Measurements from ENCODE around the gene NPAS4. TPM values are rescaled to one million over a fixed set of nuclear protein-coding genes. Genes with fewer than 3 reads are reported as not detected.

The NPAS4 gene
- polyA plus RNA-seq, 1 experiment: 0.14 TPM

DNA sequence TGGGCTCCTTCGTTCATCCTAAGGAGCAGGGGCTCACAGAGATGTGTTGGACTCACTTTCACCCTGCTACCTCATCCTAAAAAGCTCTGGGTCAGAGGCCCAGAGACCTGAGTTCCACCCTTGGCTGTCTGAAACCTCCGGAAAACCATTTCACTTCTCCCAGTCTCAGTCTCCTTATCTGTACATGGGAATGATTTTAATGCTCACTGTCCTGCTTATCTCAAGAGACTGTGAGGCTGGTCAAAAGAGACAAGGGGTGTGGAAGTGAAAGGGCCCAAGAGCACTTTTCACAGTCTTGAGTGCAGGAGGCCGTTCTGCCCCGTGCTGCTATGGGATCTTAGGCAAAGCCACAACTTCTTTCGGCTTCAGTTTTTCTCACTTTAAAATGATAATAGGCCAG is 13.2 kb upstream of the NPAS4 start:
- DNase-seq (ENCODE audit: low read depth, low spot score): no peak
- ChIA-PET POLR2A (no interaction called here), CTCF (interaction anchor here (0.7 to 3.6 kb wide), 14 partner anchors 8 to 271 kb away, joined by 3 to 26 read pairs (median 5); partner anchors contain the start of genes MRPL11, RBM4B and YIF1A)
- Histone ChIP-seq H3K27ac (ENCODE audit: low read depth, low read length) (no peak overlapping the region), H3K27me3 (ENCODE audit: control insufficient read depth, insufficient read depth, low read length) (peaks cover 9% of the 10 kb centered on the region), H3K9me3 (ENCODE audit: control insufficient read depth, insufficient read depth, low read length) (no peaks in the 10 kb centered on the region), H3K4me3 (ENCODE audit: low read depth, low read length) (no peak overlapping the region)
- TF ChIP-seq CTCF (IDR thresholded peaks at IDR 0.05; ENCODE audit: low read depth, low read length): no peak

DNA sequence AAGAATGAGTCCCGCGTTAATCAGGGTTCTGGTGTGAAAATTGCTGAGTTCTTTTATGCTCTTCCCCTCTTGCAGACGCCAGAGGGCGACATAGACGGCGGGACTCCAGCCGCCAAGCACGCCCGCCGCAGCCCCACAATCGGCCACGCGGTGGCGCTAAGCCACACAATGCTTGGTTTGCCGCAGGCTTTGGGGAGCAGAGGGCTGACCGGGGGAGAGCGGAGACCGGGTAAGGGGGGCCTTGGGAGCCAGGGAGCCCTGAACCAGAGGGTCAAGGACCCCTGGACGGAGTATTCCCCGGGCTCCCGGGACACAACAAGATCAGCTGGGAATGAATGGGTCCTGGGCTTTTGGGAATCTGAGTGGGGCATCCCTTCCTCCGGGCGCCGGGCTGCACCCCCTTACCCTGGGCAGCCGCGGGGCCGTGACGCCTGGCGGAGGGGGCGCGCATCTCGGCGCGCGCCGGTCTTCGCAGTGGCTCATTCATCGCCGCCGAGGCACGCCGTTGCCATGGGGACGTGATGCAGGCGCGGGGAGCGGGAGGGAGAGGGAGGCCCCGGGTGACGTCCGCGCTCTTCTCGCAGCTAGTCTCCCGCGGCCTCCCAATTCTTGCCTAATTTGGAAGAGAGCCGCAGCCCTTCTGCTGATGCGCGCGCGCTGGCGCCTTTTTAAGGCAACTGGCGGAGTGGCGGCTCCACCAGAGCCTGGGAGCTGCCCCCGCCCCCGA is 12.2 kb upstream of the NPAS4 start:
- Histone ChIP-seq H3K27ac (ENCODE audit: low read depth, low read length) (no peak overlapping the region), H3K27me3 (ENCODE audit: control insufficient read depth, insufficient read depth, low read length) (peaks cover 4% of the 10 kb centered on the region), H3K4me3 (ENCODE audit: low read depth, low read length) (peak overlapping the region; percentile 59), H3K9me3 (ENCODE audit: control insufficient read depth, insufficient read depth, low read length) (no peaks in the 10 kb centered on the region)
- ChIA-PET CTCF (interaction anchor here (0.6 to 3.6 kb wide), 20 partner anchors 8 to 481 kb away, joined by 3 to 26 read pairs (median 6); partner anchors contain the start of genes BRMS1, MRPL11, NPAS4 and RBM4B), POLR2A (interaction anchor here (0.5 to 2.6 kb wide), 6 partner anchors 10 to 270 kb away, joined by 4 to 12 read pairs (median 6); partner anchors contain the start of genes DPP3 and RBM4B)
- TF ChIP-seq CTCF (IDR thresholded peaks at IDR 0.05; ENCODE audit: low read depth, low read length): peak; percentile 100
- DNase-seq (ENCODE audit: low read depth, low spot score): peak; percentile 84

DNA sequence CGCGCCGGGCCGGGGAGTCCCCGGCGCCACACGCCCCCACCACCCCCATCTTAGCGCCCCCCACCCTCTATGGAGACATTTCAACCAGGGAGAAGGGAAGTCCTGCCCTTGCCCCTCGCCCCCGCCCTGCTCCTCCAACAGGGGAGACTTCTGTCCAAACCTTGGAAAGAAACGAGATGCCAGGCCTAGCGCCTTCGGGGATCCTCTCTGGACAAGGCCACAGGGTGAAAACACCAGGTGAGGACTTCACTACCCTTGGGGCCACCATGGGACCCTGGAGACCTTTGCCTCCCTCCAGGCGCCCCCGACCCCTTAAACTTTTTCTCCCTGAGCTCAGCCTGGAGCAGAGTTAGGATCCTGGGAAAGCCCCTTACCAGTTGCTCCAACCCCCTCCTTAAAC is 11.6 kb upstream of the NPAS4 start:
- DNase-seq (ENCODE audit: low read depth, low spot score): no peak
- H3K4me3 ChIP-seq (ENCODE audit: low read depth, low read length): peak overlapping the region; percentile 59
- TF ChIP-seq CTCF (IDR thresholded peaks at IDR 0.05; ENCODE audit: low read depth, low read length): no peak
- H3K27ac ChIP-seq (ENCODE audit: low read depth, low read length): no peak overlapping the region
- H3K9me3 ChIP-seq (ENCODE audit: control insufficient read depth, insufficient read depth, low read length): no peaks in the 10 kb centered on the region
- ChIA-PET CTCF (interaction anchor here (0.6 to 3.6 kb wide), 19 partner anchors 8 to 480 kb away, joined by 3 to 26 read pairs (median 6); partner anchors contain the start of genes BRMS1, MRPL11, NPAS4 and RBM4B), POLR2A (interaction anchor here (0.7 to 2.6 kb wide), 5 partner anchors 9 to 269 kb away, joined by 4 to 12 read pairs (median 6); partner anchors contain the start of genes DPP3 and RBM4B)
- H3K27me3 ChIP-seq (ENCODE audit: control insufficient read depth, insufficient read depth, low read length): no peaks in the 10 kb centered on the region

DNA sequence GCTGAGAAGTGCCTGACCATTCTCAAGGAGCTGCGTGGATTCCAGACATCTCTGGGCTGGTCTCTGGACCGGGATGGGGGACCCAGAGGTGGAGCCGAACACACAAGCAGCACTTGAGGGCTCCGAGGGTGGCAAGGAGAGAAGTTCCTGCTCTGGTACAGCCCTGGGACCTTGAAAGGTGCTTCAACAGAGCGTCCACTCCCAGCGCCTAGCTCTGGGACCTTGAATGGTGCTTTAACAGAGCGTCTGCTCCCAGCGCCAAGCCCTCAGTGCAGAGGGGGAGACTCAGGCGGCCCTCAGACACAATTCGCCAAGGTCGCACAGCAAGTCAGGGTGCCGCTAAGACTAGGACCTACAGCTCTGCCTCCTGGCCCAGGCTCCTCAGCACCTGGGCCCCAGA is 10.6 kb upstream of the NPAS4 start:
- POLR2A ChIA-PET: interaction anchor here (2.6 kb wide), 1 partner anchor 8 kb away, joined by 8 read pairs; no protein-coding TSS in a partner anchor

More for the DNA sequence above, 10.6 kb upstream of the NPAS4 start:
- H3K9me3 ChIP-seq (ENCODE audit: control insufficient read depth, insufficient read depth, low read length): no peaks in the 10 kb centered on the region
- TF ChIP-seq CTCF (IDR thresholded peaks at IDR 0.05; ENCODE audit: low read depth, low read length): no peak
- H3K27ac ChIP-seq (ENCODE audit: low read depth, low read length): no peak overlapping the region
- H3K27me3 ChIP-seq (ENCODE audit: control insufficient read depth, insufficient read depth, low read length): peaks cover 2% of the 10 kb centered on the region
- no peak for DNase-seq (ENCODE audit: low read depth, low spot score)
- H3K4me3 ChIP-seq (ENCODE audit: low read depth, low read length): no peak overlapping the region
- CTCF ChIA-PET: interaction anchor here (2.9 kb wide), 1 partner anchor 9 kb away, joined by 25 read pairs; no protein-coding TSS in a partner anchor

Data from AG04450 (cell line).